HG02884 (cell line): ENCODE measurements around the gene NUDCD3.
"Not testable (repeated sequence)": the region's sequence is repeated elsewhere in the genome, so short reads cannot be mapped to it uniquely, and the experiment has no call there.

Experiments used
- ATAC-seq: cut with Tn5 transposase; IDR thresholded peaks from one replicate; pipeline ENCODE4 v1.9.1; 2021; ENCODE audit warnings: mild to moderate bottlenecking, moderate library complexity; ENCODE audit not compliant: unreplicated experiment

Gene NUDCD3

DNA sequence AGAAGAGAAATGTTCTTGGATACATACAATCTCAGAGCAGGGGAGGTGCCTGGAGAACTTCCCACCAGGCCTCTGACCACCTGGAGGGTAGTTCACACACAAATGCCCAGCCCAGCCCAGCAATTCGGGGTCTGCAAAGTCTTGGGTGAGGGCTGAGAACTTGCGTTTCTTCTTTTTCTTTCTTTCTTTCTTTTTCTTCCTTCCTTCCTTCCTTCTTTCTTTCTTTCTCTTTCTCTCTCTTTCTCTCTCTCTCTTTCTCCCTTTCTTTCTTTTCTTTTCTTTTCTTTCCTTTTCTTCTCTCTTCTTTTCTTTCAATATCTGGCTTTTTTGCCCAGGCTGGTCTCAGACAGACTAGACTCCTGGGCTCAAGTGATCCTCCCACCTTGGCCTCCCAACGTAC, 28.3 kb upstream of the NUDCD3 start:
- no peak for ATAC-seq

DNA sequence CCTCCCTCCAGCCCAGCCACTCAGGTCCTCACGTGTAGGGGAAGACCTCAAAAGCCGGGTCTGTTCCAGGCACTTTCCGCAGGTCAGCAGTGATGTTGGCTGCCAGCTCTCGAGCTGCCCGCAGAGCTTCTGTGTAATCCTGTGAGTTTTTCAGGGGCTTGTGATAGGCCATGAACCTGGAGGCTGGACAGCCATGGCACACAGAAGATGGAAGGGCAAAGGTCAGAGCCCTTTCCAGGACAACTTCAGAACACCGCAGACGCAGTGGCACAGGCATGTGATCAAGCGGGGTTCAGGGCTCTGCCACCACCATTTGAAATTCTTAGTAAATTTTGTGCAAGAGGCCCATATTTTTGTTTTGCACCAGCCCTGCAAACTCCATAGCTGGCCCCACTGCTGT, 26.7 kb upstream of the NUDCD3 start:
- ATAC-seq = no peak

DNA sequence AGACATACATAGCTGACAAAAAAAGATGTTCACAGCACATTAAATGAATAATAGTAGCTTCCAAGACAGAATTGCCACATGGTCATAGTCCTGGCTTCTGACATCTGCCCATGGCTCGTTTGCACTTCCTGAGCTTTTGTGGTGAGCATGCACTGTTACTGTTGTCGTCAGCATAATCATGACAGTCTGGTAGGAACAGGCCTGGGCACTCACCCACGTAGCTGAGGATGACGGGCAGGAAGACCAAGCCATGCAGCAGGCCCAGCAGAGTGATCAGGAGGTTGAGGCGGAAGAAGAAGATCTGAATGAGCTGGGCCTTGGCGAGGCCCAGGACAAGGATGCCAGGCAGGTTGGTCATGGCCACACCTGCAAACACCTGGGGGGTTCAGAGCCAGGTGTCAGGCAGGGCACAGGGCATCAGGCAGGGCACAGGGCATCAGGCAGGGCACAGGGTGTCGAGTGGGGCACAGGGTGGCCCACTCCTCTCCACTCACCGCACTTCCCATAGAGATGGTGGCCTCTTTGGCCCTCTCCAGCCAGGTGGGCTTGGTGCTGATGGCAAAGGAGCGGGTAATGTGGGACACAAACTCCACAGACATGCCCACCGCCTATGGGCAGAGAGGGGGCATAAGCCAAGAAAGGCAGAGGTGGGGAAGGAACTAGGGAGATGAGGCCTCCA, 25.3 kb upstream of the NUDCD3 start:
- no peak for ATAC-seq

DNA sequence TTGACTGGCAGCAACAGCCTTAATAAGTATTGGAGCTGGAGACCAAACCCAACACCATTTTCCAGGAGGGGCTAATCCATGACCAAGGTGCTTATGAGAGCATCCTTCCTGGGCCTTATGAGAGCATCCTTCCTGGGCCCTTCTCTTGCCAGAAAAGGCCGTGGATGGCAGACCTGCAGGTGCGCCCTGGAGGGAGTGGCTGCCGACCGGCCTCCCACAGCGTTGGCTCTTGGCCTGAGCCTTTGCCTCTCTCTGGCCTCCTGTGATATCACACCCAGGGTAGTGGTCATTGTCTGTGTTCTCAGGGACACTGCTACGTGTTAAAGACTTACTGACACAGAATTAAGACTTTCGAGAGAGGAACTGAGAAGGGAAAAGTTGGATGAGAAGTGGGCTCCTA, 22.3 kb upstream of the NUDCD3 start:
- no peak for ATAC-seq

DNA sequence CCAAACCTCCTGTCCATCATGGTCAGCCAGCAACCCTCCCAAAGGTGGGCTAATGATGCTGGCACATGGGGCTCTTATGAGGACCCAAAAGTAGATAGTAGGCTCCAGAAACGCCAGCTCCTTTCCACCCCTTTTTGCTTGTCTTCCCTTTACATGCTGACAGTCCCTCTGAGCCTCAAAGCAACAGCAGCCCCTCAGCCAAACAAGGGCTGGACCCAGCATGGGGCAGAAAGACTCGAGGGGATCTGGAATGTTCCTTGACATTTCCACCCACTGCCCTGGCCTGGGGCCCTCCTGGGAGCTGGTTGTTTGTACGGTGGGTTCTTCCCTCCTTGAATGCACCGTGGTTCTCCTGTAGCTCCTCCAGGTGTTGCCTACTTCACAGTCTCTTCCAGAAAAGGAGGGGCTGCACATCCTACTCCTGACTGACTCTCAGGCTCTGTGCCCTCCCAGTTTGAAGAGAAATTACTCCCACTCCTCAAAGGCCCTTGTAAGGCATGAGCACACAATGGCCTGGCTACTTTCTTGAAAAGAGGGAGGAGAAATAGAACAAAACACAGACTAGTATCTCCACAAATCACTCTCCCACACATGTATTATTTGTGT, 21.5 kb upstream of the NUDCD3 start:
- no peak for ATAC-seq

DNA sequence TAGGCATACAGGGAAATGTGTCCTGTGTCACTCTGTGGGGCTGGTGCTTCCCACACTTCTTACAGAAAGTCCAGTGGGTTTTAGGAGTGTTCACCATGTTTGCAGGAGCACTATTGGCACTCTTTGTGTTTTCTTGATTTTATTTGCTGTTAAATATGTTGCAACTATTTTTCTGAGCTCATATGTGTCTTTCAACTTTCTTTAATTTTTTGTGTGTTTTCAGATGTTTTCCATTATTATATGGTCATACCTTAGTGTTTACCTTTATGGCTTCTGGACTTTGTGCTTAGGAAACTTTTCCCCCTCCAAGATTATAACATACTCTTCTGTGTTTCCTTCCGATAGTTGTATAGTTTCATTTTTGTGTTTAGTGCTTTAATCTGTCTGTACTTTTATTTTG, 20.8 kb upstream of the NUDCD3 start:
- no peak for ATAC-seq

DNA sequence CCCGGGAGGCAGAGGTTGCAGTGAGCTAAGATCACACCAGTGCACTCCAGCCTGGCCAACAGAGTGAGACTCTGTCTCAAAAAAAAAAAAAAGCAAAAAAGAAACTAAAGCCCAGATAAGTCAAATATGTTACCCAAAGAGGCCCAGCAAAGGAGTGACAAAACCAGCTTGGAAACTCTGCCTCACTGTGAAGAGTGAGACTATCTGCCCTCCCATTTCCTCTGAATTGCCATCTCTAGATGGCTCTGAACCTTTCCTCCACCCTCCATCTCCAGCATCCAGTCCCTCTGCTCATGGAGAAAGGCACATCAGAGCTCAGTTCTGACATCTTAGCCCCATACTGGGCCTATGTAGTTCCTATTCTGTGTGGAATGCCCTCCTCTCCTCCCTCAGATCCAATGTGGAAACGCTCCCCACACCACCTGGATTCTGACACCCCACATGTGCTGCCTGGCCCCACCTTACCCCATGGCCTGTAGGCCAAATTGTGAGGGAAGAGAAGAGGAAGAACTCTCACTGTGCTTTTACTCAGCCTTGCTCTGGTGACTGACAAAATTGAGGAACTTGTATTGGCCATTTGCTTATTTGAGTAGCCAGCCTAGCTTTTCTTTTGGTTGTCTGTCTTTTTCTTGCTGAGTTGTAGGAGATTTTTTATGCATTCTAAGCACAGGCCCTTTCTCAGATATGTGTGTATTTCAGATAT, 18.0 kb upstream of the NUDCD3 start:
- no peak for ATAC-seq

DNA sequence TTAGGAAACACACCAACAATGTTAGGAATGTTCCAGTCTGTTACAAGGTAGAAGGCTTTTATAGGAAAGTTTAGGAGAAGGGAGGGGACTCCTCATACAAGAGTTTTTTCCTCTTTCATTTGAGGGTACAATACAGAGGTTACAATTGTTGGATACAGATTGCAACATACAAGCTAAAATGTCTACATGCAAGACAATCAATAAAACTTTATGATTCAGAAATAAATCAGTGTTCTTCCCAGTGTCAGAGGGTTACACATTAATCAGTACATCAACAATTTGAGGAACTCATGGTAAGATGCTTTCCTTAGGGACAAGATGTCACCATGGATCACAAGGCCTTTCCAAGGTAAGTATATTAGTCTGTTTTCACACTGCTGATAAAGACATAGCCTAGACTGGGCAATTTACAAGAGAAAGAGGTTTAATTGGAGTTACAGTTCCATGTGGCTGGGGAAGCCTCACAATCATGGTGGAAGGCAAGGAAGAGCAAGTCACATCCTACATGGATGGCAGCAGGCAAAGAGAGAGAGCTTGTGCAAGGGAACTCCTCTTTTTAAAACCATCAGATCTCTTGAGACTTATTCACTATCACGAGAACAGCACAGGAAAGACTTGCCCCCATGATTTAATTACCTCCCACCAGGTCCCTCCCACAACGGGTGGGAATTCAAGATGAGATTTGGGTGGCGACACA, 16.3 kb upstream of the NUDCD3 start:
- not testable (repeated sequence) for ATAC-seq

DNA sequence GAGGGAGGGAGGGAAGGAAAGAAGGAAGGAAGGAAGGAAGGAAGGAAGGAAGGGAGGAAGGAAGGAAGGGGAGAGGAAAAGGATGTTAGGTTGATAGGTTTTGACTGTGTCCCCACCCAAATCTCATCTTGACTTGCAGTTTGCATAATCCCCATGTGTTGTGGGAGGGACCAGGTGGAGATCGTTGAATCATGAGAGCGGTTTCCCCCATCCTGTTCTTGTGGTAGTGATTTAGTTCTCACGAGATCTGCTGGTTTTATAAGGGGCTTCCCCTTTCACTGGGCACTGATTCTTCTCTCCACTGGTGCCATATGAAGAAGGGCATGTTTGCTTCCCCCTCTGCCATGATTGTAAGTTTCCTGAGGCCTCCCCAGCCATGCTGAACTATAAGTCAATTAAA, 15.1 kb upstream of the NUDCD3 start:
- no peak for ATAC-seq

DNA sequence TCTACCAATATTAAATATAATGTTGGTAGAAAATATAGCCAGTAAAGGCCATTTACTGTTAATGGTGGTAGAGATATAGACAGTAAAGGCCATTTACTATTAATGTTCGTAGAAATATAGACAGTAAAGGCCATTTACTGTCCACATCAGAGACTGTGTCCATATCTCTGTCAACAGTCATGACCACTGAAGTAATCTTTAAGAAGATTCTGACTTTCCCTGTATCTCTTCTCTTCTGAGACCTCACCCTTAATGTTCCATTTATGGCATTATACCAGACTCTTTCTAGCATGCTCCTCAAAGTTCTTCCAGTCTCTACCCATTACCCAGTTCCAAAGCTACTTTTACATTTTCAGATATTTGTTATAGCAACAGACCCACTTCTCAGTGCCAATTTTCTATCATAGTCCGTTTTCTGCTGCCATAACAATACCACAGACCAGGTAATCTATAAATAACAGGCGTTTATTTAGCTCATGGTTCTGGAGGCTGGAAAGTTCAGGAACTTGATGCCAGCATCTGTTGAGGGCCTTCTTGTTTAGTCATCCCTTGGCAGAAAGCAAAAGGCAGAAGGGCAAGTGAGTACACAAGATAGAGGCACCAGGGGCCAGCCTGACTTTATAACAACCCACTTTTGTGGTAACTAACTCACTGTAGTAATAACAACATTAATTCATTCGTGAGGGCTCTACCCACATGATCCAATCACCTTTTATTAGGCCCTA, 7.9 kb upstream of the NUDCD3 start:
- no peak for ATAC-seq

DNA sequence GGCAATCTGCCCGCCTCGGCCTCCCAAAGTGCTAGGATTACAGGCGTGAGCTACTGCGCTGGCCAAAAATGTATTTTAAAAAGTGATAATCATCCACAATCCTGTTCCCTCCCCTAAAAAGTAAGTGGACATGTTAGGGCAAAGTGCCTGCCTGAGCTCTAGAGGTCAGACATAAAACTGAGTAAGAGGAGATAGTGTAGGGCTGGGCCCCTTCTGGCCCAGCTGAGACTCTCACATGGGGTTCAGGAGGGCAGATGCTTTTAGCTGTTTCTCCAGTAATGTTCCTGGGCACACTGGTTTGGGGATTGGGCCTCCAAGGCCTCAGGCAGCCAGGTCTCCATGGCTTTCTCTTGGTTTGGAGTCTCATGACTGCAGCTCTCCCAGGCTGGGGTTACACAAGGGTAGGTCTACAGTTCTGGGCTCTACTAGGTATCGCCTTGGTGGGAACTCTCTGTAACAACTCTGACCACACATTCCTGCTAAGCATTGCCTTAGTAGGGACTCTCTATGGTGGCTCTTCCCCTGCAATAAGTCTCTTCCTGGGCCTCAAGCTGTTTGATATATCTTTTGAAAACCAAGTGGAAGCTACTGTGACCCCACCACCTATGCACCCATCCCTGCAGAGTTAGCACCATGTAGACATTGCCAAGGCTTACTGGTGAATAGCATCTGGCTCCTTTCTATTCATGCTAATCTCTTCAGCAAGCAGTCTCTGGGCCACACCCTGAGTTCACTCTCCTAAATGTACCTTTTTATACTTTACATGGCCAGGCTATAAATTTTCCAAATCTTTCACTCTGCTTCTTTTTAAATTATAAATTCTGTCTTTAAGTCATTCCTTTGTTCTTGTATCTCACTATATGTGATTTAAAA, 6.9 kb upstream of the NUDCD3 start:
- ATAC-seq = no peak

DNA sequence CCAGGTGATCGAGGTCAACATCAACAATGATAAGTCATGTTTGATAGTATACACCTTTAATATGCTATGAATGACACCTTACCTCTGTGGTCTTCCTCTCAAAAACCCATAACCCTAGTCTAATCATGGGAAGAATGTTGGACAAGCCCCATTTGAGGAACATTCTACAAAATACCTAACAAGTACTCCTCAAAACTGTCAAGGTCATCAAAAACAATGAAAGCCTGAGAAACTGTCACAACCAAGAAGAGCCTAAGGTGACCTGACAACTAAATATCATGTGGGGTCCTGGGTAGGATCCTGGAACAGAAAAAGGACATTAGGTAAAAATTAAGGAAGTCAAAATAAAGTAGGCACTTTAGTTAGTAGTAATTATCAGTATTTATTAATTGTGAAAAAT, 5.9 kb upstream of the NUDCD3 start:
- no peak for ATAC-seq

DNA sequence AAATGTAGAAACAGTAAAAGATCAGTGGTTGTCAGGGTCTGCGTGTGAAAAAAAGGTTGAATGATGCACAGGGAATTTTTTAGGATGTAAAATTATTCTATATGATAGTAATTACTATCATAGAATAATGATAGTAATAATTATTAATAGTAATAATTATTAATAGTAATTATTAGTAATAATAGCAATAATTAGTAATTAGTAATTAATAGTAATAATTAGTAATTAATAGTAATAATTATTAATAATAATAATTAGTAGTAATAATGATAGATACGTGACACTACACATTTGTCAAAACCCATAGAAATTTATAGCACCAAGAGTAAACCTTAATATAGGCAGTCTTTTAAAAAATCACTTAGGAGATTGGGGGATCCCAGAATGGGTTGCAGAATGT, 4.5 kb upstream of the NUDCD3 start:
- ATAC-seq = no peak

DNA sequence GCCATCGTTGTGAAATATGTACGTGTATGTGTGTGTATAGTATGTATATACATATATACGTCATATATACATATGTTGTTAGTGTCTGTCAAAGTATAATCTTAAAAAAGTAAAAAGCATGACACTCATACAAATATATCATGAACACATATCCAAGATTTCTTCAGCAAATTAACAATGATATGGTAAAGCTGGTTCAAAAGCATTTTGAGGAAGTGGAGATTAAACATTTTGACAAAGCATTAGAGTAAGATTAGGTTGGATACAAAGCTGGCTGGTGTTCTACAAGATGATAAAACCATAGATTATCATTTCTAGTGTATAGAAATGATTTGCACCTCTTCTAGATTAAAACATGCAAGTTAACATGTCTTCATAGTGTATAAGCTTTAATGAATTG, 771 bp upstream of the NUDCD3 start:
- ATAC-seq = no peak

DNA sequence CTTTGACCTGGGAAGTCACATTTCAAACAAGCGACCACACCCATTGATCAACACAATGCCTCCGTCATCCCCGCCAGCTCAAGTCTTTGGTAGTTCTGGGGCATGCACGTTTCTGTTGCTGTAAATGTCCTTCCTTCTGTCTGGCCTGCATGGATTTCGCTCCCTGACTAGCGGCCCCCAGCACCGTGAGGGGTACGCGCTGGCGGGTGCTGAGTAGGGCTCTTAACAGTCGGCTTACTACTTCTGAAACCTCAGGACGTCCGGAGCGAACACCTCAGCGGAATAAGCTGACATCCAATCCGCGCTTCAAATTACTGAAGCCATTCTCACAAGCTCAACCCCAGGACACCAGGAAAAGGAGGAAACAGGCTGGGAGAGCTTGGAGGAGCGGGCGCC, 505 bp downstream of the NUDCD3 start:
- ATAC-seq = peak; percentile 30

DNA sequence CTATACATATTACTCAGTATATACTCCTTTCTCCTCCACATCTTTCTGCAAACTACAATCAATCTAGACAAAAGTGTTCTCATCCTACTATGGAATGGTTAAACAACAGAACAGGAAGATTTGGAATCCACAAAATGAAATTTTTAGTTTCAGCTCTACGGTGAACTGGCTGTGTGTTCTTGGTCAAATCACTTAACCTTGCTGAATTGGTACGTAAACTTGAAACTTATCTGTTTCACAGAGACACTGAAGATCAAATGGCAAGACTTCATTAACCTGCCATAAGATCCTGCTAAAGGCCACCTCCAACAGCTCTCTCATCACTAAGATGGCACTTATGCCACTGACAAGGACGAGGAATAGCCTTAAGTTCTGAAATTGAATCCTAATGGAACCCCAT, 1.5 kb downstream of the NUDCD3 start:
- no peak for ATAC-seq

DNA sequence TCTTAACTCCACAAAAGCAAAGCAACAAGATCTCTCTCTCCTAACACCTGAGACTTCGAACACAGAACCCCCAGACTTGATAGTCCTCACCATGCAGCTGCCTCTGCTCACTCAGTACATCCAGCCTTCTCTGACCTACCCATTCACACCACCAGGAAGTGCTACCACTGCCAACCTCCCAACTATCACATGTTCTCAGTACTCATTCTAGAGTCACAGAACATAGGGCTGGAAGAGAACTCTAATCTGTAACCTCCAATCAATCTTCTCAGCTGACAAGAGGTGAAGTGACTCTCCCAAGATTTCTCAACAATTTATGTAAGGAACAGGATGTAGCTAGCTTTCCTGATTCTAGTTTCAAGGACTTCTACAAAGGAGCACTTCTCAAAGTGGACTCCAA, 3.8 kb downstream of the NUDCD3 start:
- no peak for ATAC-seq

DNA sequence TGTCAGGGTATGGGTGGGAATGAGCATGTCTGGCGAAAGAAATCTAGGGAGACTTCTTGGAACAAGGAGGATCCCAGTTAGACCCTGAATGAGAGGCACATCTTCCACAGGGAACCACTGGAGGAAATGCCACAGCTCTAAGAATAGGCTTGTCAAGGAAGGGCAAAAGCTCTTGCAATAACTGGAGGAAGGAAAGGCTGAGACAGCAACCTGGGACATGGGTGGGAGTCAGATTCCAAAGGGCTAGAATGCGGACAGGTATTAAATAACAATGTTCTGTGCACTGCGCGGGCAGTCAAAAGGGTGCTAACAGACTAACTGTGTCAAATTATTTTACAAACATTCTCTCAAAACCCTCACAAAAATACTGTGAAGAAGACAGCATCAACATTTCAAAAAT, 4.5 kb downstream of the NUDCD3 start:
- ATAC-seq = no peak

DNA sequence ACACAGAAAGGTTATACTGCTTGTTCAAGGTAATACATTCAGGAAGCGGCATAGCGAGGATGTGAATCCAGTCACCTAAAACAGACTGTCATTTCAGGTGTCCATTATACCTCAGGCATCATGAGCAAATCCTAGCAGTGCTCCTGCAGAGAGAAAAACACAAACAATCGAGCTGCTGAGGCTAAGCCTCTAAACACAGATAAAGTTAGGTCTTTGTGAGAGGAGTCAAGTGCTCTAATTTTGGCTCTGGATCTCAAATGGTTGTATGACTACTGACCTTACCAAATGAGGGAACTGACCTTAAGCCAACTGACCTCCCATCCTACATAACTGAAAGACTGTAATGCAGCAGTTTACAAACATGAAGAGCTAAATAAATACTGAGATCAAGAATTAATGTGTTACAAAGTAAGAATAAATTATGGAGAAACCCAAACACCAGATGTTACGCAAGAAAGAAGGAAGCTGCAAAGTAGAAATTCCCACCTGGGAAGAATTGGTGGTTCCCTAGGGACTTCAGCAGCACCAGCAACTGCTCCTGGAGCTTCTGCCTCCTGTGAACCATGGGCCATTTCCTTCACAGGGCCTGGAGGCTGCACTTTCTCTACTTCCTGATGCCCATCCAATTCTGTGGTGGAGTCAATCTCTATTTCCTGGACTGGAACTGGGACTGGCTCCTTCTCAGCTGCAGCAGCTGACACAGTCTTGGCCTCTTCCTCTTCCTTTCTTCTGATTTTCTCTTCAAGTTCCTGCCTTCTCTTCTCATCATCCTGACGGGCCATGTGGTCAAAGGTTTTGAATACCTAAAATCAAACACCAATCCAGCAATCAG, 5.8 kb downstream of the NUDCD3 start:
- no peak for ATAC-seq
